ENCODE data around the gene RXRA. TPM values are rescaled to one million over a fixed set of nuclear protein-coding genes. Genes with fewer than 3 reads are reported as not detected.

Gene RXRA
- polyA plus RNA-seq, 3 donors: 15.8 to 91.0 (median 23.2) TPM

GRCh38 chr9:134365791-134366222, 39.6 kb downstream of the RXRA start:
- peak overlapping the region; percentile 9 to 21 for H3K4me3 Mint-ChIP-seq
- H3K9ac ChIP-seq (ENCODE audit: insufficient read depth, low read length, poor library complexity, severe bottlenecking): peak overlapping the region; percentile 75
- peaks cover 78% of the 10 kb centered on the region for H3K4me1 Mint-ChIP-seq
- H3K27ac ChIP-seq (ENCODE audit: low read depth in 1 of 2, low read length in 2 of 2): peak overlapping the region; percentile 85 to 99
- H3K27me3 ChIP-seq (ENCODE audit: control insufficient read depth in 2 of 2, insufficient read depth in 2 of 2, low read length in 2 of 2): no peaks in the 10 kb centered on the region
- peaks cover 48% of the 10 kb centered on the region for H4K20me1 ChIP-seq (ENCODE audit: insufficient read depth, low read length)
- H2AFZ ChIP-seq (ENCODE audit: insufficient read depth, low read depth, low read length, poor library complexity, severe bottlenecking): no peak overlapping the region
- peaks cover 73 to 100% of the 10 kb centered on the region in 2 donors for H3K4me1 ChIP-seq (ENCODE audit: control insufficient read depth in 1 of 2, insufficient read depth in 2 of 2, low read length in 2 of 2)
- TF ChIP-seq CTCF (IDR thresholded peaks at IDR 0.05): no peak
- DNase-seq: no peak
- peak overlapping the region; percentile 92 to 97 (median 96) for H3K27ac Mint-ChIP-seq
- peak overlapping the region; percentile 70 for H3K4me2 ChIP-seq (replicated peaks; ENCODE audit: extremely low read depth, low read length, poor library complexity, severe bottlenecking)
- H3K4me3 ChIP-seq (replicated peaks in 1 of 3; ENCODE audit: low read depth in 2 of 3, low read length in 3 of 3): peak overlapping the region in 1 of 3 experiments; percentile 66
- H3K36me3 ChIP-seq (replicated peaks in 1 of 2; ENCODE audit: control insufficient read depth in 1 of 2, insufficient read depth in 2 of 2, low read length in 2 of 2): peaks cover 0 to 6% of the 10 kb centered on the region in 2 donors
- H3K9me3 Mint-ChIP-seq: no peaks in the 10 kb centered on the region
- intact Hi-C loops (cut with micrococcal nuclease): loop anchor here in 1 of 2 donors (5.0 kb wide), 1 partner anchor 39 kb away; the partner anchor contains the start of gene RXRA
- no peaks in the 10 kb centered on the region for H3K27me3 Mint-ChIP-seq (ENCODE audit: low read depth in 3 of 3)
- peaks cover 99% of the 10 kb centered on the region for H3K79me2 ChIP-seq (ENCODE audit: insufficient read depth, low read length)
- H3K36me3 Mint-ChIP-seq: peaks cover 14 to 26% of the 10 kb centered on the region in 2 donors
- 27% methylated on average over 10 of the region's 14 CpGs for WGBS (ENCODE audit: insufficient coverage)
- no peaks in the 10 kb centered on the region for H3K9me3 ChIP-seq (replicated peaks in 1 of 2; ENCODE audit: control insufficient read depth in 1 of 2, insufficient read depth in 1 of 2, low read length in 2 of 2)

GRCh38 chr9:134366223-134367031, 40.2 kb downstream of the RXRA start:
- H3K4me3 ChIP-seq (replicated peaks in 1 of 3; ENCODE audit: low read depth in 2 of 3, low read length in 3 of 3): peak overlapping the region in 2 of 3 experiments; percentile 2 to 66
- no peak for TF ChIP-seq CTCF (IDR thresholded peaks at IDR 0.05)
- H4K20me1 ChIP-seq (ENCODE audit: insufficient read depth, low read length): peaks cover 41% of the 10 kb centered on the region
- H3K79me2 ChIP-seq (ENCODE audit: insufficient read depth, low read length): peaks cover 99% of the 10 kb centered on the region
- DNase-seq: peak; percentile 90 to 96 (median 95)
- H3K9me3 ChIP-seq (replicated peaks in 1 of 2; ENCODE audit: control insufficient read depth in 1 of 2, insufficient read depth in 1 of 2, low read length in 2 of 2): no peaks in the 10 kb centered on the region
- no peak overlapping the region for H2AFZ ChIP-seq (ENCODE audit: insufficient read depth, low read depth, low read length, poor library complexity, severe bottlenecking)
- no peaks in the 10 kb centered on the region for H3K27me3 ChIP-seq (ENCODE audit: control insufficient read depth in 2 of 2, insufficient read depth in 2 of 2, low read length in 2 of 2)
- Mint-ChIP-seq H3K36me3 (peaks cover 14 to 22% of the 10 kb centered on the region in 2 donors), H3K27ac (peak overlapping the region; percentile 92 to 97 (median 96)), H3K9me3 (no peaks in the 10 kb centered on the region), H3K4me1 (peaks cover 82% of the 10 kb centered on the region), H3K27me3 (ENCODE audit: low read depth in 3 of 3) (no peaks in the 10 kb centered on the region), H3K4me3 (peak overlapping the region; percentile 31 to 73)
- peaks cover 79 to 100% of the 10 kb centered on the region in 2 donors for H3K4me1 ChIP-seq (ENCODE audit: control insufficient read depth in 1 of 2, insufficient read depth in 2 of 2, low read length in 2 of 2)
- peak overlapping the region; percentile 75 for H3K9ac ChIP-seq (ENCODE audit: insufficient read depth, low read length, poor library complexity, severe bottlenecking)
- H3K36me3 ChIP-seq (replicated peaks in 1 of 2; ENCODE audit: control insufficient read depth in 1 of 2, insufficient read depth in 2 of 2, low read length in 2 of 2): peaks cover 0 to 1% of the 10 kb centered on the region in 2 donors
- intact Hi-C loops (cut with micrococcal nuclease): loop anchor here in 1 of 2 donors (5.0 kb wide), 1 partner anchor 39 kb away; the partner anchor contains the start of gene RXRA
- peak overlapping the region; percentile 70 for H3K4me2 ChIP-seq (replicated peaks; ENCODE audit: extremely low read depth, low read length, poor library complexity, severe bottlenecking)
- peak overlapping the region; percentile 85 to 99 for H3K27ac ChIP-seq (ENCODE audit: low read depth in 1 of 2, low read length in 2 of 2)
- 5% methylated on average over 17 of the region's 25 CpGs for WGBS (ENCODE audit: insufficient coverage)
